ENCODE measurements around the gene MKRN1.

- no peak for TF ChIP-seq EP300 (IDR thresholded peaks at IDR 0.05; ENCODE audit: low read depth)
- no peak for TF ChIP-seq POLR2AphosphoS5 (IDR thresholded peaks at IDR 0.05)
- TF ChIP-seq POLR2A (IDR thresholded peaks at IDR 0.05) = no peak
- no peak for TF ChIP-seq CTCF (IDR thresholded peaks at IDR 0.05)
Measured at GRCh38 chr7:140415361-140415760, 63.9 kb downstream of the MKRN1 start.

Data from transverse colon (tissue), 4 donors.